ENCODE data around the gene MTCL1. TPM values are rescaled to one million over a fixed set of nuclear protein-coding genes. Genes with fewer than 3 reads are reported as not detected.

Gene MTCL1
- total and polyA plus RNA-seq, 10 of the 15 experiments (the other 5 are each of a cell fraction or from before 2014, with no cell fraction given), result 0.03 to 0.36 (median 0.13) TPM; not detected in 4

- H3K9ac ChIP-seq (ENCODE audit: control insufficient read depth, insufficient read depth, low read length), result no peak overlapping the region
- in situ Hi-C loops (cut with MboI) (no loop called here), intact Hi-C loops (cut with micrococcal nuclease; ENCODE audit: unreplicated experiment) (no loop called here)
- no peak for FAIRE-seq
- no peaks in the 10 kb centered on the region for H4K20me1 ChIP-seq (ENCODE audit: control insufficient read depth, insufficient read depth)
- H3K4me3 ChIP-seq, result no peak overlapping the region
- ChIA-PET POLR2A (no interaction called here), SMC1A (ENCODE audit: uncharacterized antibody, unreplicated experiment) (no interaction called here), CTCF (no interaction called here), RAD21 (ENCODE audit: unreplicated experiment) (no interaction called here)
- TF ChIP-seq LARP7 (IDR thresholded peaks at IDR 0.05) (no peak), E2F8 (IDR thresholded peaks at IDR 0.05; ENCODE audit: low read depth, partially characterized antibody) (no peak), FOS (IDR thresholded peaks at IDR 0.05; ENCODE audit: borderline replicate concordance, extremely low read depth, insufficient read length) (no peak), IRF4 (IDR thresholded peaks at IDR 0.05; ENCODE audit: low read depth, low read length) (no peak), NFYB (IDR thresholded peaks at IDR 0.05; ENCODE audit: insufficient read depth, low read depth, low read length) (no peak), ESRRA (IDR thresholded peaks at IDR 0.05; ENCODE audit: low read length) (no peak), SMAD1 (IDR thresholded peaks at IDR 0.05; ENCODE audit: low read depth, partially characterized antibody) (no peak), CBFB (IDR thresholded peaks at IDR 0.05; ENCODE audit: low read depth) (no peak), NFXL1 (IDR thresholded peaks at IDR 0.05; ENCODE audit: borderline replicate concordance) (no peak), USF2 (IDR thresholded peaks at IDR 0.05; ENCODE audit: borderline replicate concordance, low read depth, low read length) (no peak), HDGF (IDR thresholded peaks at IDR 0.05) (no peak), RAD21 (IDR thresholded peaks at IDR 0.05; ENCODE audit: insufficient read depth, low read depth, low read length) (no peak), MTA2 (IDR thresholded peaks at IDR 0.05; ENCODE audit: low read depth) (no peak), SMAD5 (IDR thresholded peaks at IDR 0.05; ENCODE audit: low read depth) (no peak), NR2C1 (IDR thresholded peaks at IDR 0.05) (no peak)
- no peak overlapping the region for H3K4me2 ChIP-seq (ENCODE audit: control insufficient read depth, insufficient read depth)
- peaks cover 0 to 1% of the 10 kb centered on the region in 2 experiments; a peak in 3 of 4 replicates for H3K27me3 ChIP-seq (replicated peaks in 1 of 2; ENCODE audit: control insufficient read depth in 2 of 2, insufficient read depth in 2 of 2, low read length in 1 of 2)
- no peaks in the 10 kb centered on the region for H3K79me2 ChIP-seq (ENCODE audit: control insufficient read depth, insufficient read depth, low read length)
- no peak overlapping the region for H2AFZ ChIP-seq (ENCODE audit: control insufficient read depth, low read depth, low read length)
- no peaks in the 10 kb centered on the region for H3K4me1 ChIP-seq (ENCODE audit: control insufficient read depth, insufficient read depth, low read length)
- no peak for DNase-seq (ENCODE audit: low read depth, low spot score)
- WGBS (ENCODE audit: insufficient coverage, insufficient replicate concordance, low lambda C conversion rate, missing lambda C conversion rate), result 65% methylated on average over 9 of the region's 10 CpGs
- BruUV-seq (replicated peaks), result no TSS peak
- no peaks in the 10 kb centered on the region for H3K9me3 ChIP-seq (replicated peaks; ENCODE audit: control insufficient read depth, insufficient read depth, low read length)
- H3K27ac ChIP-seq (ENCODE audit: control insufficient read depth, insufficient read depth), result no peak overlapping the region
- no peaks in the 10 kb centered on the region for H3K36me3 ChIP-seq (ENCODE audit: control insufficient read depth in 2 of 2, insufficient read depth in 2 of 2, low read length in 1 of 2)
- no peak for ATAC-seq
Observed at GRCh38 chr18:8822643-8823042, 117.3 kb downstream of the MTCL1 start.

Measured in GM12878 (cell line).